ENCODE measurements around the gene CDKN2A.

DNA sequence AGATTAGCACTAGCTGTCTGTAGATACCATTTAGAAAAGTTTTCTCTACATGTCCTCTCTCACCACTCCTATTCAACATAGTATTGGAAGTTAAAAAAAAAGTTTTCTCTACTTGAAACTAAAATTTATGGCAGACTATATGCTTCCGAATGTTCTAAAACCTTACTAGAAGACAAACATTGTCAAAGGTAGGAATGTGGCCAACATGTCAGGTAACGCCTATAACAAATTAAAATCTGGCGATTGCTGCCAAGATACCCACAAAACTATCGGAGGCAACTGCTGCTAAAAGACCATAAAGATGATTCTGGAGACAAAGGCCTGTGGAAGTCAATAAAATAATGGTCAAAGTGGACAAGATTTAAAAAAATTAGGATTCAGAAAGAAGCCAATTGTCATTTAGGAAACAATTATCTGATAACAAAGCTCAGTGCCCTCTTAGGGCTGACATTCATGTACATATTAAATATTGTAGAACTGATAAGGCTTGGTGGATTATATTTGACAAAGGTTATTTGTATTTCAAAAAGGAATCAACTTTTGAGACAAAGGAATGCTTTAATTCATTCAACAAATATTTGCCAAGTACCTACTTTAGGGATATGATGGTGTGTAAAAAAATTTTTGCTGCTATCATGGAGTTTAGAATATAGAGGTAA lies 52.7 kb downstream of the CDKN2A start:
- TF ChIP-seq EZH2 (IDR thresholded peaks at IDR 0.05; ENCODE audit: insufficient read depth, low read length): no peak
- TF ChIP-seq, protein P1, sequence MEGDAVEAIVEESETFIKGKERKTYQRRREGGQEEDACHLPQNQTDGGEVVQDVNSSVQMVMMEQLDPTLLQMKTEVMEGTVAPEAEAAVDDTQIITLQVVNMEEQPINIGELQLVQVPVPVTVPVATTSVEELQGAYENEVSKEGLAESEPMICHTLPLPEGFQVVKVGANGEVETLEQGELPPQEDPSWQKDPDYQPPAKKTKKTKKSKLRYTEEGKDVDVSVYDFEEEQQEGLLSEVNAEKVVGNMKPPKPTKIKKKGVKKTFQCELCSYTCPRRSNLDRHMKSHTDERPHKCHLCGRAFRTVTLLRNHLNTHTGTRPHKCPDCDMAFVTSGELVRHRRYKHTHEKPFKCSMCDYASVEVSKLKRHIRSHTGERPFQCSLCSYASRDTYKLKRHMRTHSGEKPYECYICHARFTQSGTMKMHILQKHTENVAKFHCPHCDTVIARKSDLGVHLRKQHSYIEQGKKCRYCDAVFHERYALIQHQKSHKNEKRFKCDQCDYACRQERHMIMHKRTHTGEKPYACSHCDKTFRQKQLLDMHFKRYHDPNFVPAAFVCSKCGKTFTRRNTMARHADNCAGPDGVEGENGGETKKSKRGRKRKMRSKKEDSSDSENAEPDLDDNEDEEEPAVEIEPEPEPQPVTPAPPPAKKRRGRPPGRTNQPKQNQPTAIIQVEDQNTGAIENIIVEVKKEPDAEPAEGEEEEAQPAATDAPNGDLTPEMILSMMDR (IDR thresholded peaks at IDR 0.05; ENCODE audit: insufficient read depth, low read depth, low read length): no peak
